NCI-H460 (cell line): ENCODE results near the gene SMIM5. TPM values are rescaled to one million over a fixed set of nuclear protein-coding genes. Genes with fewer than 3 reads are reported as not detected.
"Not testable (repeated sequence)": the region's sequence is repeated elsewhere in the genome, so short reads cannot be mapped to it uniquely, and the experiment has no call there.

ENCODE experiments used
- DNase-seq: peaks from one replicate; pipeline ENCODE4 v3.0.0-alpha.2; 2016; ENCODE audit warnings: low read depth; ENCODE audit errors: extremely low read depth
- total RNA-seq: library from RNA; depleted of rRNA; stranded (reverse); fragments of >200 nt; shearing (Covaris generic); gene quantifications from 2 replicates; pipeline ENCODE4 v1.2.3, GENCODE V29; 2014

Gene SMIM5
- total RNA-seq, 1 experiment from 2014 or later = 0.02 TPM

- DNase-seq = no peak
Measured at GRCh38 chr17:75637551-75637950, 4.3 kb downstream of the SMIM5 start.

- DNase-seq = not testable (repeated sequence)
Measured at GRCh38 chr17:75638039-75638438, 4.8 kb downstream of the SMIM5 start.

- DNase-seq = no peak
Measured at GRCh38 chr17:75638893-75639292, 5.7 kb downstream of the SMIM5 start.

- no peak for DNase-seq
Measured at GRCh38 chr17:75639327-75639726, 6.1 kb downstream of the SMIM5 start.

GRCh38 chr17:75639771-75640555, 6.7 kb downstream of the SMIM5 start:
- no peak for DNase-seq

- DNase-seq = no peak
Measured at GRCh38 chr17:75640556-75641119, 7.4 kb downstream of the SMIM5 start.

- DNase-seq = no peak
Measured at GRCh38 chr17:75641343-75641742, 8.1 kb downstream of the SMIM5 start.

- DNase-seq = no peak
Measured at GRCh38 chr17:75642182-75642783, 9.0 kb downstream of the SMIM5 start.

- no peak for DNase-seq
Measured at GRCh38 chr17:75642784-75643642, 9.8 kb downstream of the SMIM5 start.

- DNase-seq = no peak
Measured at GRCh38 chr17:75643643-75644017, 10.4 kb downstream of the SMIM5 start.

- DNase-seq = no peak
Measured at GRCh38 chr17:75645501-75645888, 12.3 kb downstream of the SMIM5 start.

GRCh38 chr17:75645889-75646637, 12.8 kb downstream of the SMIM5 start:
- no peak for DNase-seq

- no peak for DNase-seq
Measured at GRCh38 chr17:75646638-75646992, 13.4 kb downstream of the SMIM5 start.

GRCh38 chr17:75647061-75647460, 13.8 kb downstream of the SMIM5 start:
- no peak for DNase-seq

GRCh38 chr17:75647921-75648320, 14.7 kb downstream of the SMIM5 start:
- no peak for DNase-seq

- DNase-seq = no peak
Measured at GRCh38 chr17:75649687-75650086, 16.5 kb downstream of the SMIM5 start.

GRCh38 chr17:75650874-75651273, 17.6 kb downstream of the SMIM5 start:
- DNase-seq = no peak

- no peak for DNase-seq
Measured at GRCh38 chr17:75652341-75652740, 19.1 kb downstream of the SMIM5 start.

- peak; percentile 26 for DNase-seq
Measured at GRCh38 chr17:75652934-75653549, 19.8 kb downstream of the SMIM5 start.

- no peak for DNase-seq
Measured at GRCh38 chr17:75654176-75654575, 20.9 kb downstream of the SMIM5 start.
